C4-2B (cell line): ENCODE results near the gene STK26.

Experiments
- H3K27ac ChIP-seq: fragments of 450-650 bp; 2 replicates; pipeline ENCODE4 v1.5.1; 2017
- ZFX ChIP-seq: fragments of 450-650 bp; IDR thresholded peaks from 2 replicates; pipeline ENCODE4 v1.6.1; 2017
- TF ChIP-seq, protein P1 (sequence below): fragments of 450-650 bp; conservative IDR thresholded peaks from 2 replicates; pipeline ENCODE4 v1.5.1; 2017; ENCODE audit warnings: mild to moderate bottlenecking

STK26 gene

DNA sequence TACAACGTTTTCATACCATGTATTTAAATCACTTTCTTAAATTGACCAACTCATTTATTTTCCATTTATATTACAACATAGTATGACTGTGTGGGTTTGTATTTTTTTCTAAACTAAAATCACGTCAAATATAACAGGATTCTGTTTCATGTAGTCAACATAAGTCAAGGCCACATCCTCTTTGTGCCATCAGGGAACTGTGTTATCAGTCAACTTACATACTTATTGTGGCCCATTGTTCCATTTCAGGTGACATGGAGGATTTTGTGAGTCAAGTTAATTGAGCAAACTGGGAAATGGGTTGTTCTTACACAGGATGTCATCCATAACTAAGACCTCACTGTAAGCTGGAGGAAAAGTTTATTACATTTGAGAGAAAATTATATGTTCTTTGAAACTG, 35.9 kb downstream of the STK26 start:
- no peak for TF ChIP-seq ZFX
- TF ChIP-seq, protein P1, sequence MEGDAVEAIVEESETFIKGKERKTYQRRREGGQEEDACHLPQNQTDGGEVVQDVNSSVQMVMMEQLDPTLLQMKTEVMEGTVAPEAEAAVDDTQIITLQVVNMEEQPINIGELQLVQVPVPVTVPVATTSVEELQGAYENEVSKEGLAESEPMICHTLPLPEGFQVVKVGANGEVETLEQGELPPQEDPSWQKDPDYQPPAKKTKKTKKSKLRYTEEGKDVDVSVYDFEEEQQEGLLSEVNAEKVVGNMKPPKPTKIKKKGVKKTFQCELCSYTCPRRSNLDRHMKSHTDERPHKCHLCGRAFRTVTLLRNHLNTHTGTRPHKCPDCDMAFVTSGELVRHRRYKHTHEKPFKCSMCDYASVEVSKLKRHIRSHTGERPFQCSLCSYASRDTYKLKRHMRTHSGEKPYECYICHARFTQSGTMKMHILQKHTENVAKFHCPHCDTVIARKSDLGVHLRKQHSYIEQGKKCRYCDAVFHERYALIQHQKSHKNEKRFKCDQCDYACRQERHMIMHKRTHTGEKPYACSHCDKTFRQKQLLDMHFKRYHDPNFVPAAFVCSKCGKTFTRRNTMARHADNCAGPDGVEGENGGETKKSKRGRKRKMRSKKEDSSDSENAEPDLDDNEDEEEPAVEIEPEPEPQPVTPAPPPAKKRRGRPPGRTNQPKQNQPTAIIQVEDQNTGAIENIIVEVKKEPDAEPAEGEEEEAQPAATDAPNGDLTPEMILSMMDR, result no peak

DNA sequence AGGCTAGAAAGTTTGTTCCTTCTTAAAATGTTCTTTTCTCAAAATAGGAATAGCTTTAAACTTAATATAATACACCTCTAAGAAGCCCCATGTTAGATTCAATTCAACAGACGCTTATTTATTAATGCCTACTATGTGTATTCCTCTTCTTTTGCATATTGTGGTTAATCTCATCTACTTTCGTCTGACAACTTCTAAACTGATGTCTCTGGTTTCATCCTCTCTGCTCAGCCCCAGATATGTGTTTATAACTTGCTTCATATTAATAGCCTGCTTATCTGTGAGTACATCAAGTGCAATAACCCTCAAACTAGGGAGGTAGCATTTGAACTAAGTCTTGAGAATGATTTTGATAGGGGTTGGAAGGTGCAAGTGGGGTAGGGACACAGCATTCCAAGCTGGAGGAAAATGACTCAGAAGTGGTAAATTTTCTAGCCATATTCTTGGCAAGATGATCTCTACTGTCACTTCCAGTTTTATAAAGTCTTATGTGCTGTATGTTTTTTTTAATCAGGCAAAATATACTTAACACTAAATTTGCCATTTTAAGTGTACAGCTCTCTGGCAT, 37.0 kb downstream of the STK26 start:
- TF ChIP-seq, protein P1, result no peak
- no peak for TF ChIP-seq ZFX

More for the DNA sequence above, 35.9 kb downstream of the STK26 start:
- H3K27ac ChIP-seq, result no peak overlapping the region

DNA sequence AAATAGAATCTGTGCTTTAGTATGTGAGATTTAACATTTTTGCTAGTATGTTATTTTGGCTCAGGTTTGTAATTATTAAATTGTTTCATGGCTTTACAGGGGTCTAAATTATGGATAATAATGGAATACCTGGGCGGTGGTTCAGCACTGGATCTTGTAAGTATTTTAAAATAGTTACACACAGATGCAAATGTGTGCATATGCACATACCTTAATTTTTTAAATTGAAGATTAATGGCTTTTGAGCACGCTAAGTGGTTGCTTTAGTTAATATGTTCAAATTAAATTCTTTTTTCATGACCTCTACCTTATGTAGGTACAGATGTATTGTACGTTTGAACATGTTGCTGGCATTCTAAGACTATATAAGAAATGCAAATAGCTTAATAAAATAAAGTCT, 40.2 kb downstream of the STK26 start:
- TF ChIP-seq, protein P1, result no peak
- TF ChIP-seq ZFX, result no peak
- H3K27ac ChIP-seq, result no peak overlapping the region

More for the DNA sequence above, 37.0 kb downstream of the STK26 start:
- peak overlapping the region; percentile 84 for H3K27ac ChIP-seq

DNA sequence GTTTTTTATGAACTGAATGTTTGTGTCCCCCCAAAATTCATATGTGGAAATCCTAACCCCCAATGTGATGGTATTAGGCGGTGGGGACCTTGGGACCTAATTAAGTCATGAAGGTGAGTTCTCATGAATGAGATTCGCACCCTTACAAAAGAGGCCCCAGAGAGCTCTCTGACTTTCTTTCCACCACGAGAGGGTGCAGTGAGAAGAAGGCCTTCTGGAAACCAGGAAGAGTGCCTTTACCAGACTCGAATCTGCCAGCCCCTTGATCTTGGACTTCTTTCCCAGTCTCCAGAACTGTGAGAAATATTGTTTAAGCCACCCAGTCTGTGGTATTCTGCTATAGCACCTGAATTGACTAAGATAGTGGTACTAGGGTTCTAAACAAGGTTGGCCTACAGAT, 40.8 kb downstream of the STK26 start:
- TF ChIP-seq, protein P1, result no peak
- TF ChIP-seq ZFX, result no peak
- no peak overlapping the region for H3K27ac ChIP-seq

DNA sequence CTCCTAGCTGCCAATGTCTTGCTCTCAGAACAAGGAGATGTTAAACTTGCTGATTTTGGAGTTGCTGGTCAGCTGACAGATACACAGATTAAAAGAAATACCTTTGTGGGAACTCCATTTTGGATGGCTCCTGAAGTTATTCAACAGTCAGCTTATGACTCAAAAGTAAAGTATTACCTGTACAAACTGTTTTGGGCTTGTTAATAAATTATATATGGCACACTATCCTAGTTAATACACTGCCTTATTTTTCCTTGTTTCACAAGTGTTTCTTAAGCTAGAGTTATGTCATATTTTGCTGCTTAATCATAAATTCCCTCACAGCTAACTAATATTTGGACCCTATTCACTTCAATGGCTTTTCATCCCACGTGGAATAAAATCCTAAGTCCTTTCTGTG, 45.3 kb downstream of the STK26 start:
- TF ChIP-seq, protein P1, result no peak
- TF ChIP-seq ZFX, result no peak
- no peak overlapping the region for H3K27ac ChIP-seq

DNA sequence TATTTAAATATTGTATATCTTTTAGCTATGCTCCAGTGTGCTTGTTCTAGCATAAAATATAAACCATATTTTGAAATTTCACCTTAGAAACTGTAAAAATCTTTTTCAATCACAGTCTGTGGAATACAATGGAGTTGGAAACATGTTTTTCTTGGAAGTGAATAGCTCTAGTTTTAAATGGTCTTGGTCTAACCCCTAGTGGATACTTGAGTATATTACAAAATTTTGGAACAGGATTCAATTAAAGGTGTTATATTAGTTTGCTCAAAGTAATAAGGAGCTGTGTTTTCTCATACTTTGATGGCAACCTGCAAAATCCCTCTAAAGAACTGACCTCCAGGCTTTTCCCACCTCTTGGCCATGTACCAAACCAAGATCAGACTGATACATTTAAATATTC, 48.2 kb downstream of the STK26 start:
- H3K27ac ChIP-seq, result no peak overlapping the region
- TF ChIP-seq, protein P1, result peak; percentile 48
- TF ChIP-seq ZFX, result no peak

DNA sequence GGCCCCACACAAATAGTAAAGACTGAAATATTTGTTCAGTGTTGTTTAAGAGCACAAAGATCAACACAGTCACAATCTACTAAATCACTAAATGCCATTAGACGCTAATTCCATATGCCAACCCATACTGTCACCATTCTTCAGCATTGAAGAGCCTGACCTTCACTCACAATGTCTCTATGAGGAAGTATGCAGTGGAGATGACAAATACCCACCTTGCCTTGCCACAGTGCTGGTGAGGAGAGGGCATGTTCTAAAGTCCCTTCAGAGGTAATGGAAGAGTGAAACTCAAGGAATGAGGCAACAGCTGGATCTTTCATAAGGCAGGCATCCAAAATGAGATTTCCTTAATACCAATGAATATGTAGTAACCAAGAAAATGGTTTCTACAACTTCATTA, 54.3 kb downstream of the STK26 start:
- no peak for TF ChIP-seq ZFX
- TF ChIP-seq, protein P1, result no peak
- no peak overlapping the region for H3K27ac ChIP-seq
